Measurements from ENCODE around the gene SERINC2.
"Not testable (repeated sequence)": the region's sequence is repeated elsewhere in the genome, so short reads cannot be mapped to it uniquely, and the experiment has no call there.

SERINC2 gene

GRCh38 chr1:31447210-31447609 lies 34.2 kb downstream of the SERINC2 start:
- FAIRE-seq (no peak), DNase-seq (ENCODE audit: extremely low spot score, insufficient read length, low read depth) (no peak)

- FAIRE-seq (no peak), DNase-seq (ENCODE audit: extremely low spot score, insufficient read length, low read depth) (no peak)
These were observed 40.5 kb downstream of the SERINC2 start for GRCh38 chr1:31453384-31454079.

- FAIRE-seq (no peak), DNase-seq (ENCODE audit: extremely low spot score, insufficient read length, low read depth) (no peak)
These were observed 45.4 kb downstream of the SERINC2 start for GRCh38 chr1:31458287-31458896.

- DNase-seq (ENCODE audit: extremely low spot score, insufficient read length, low read depth) (no peak), FAIRE-seq (no peak)
These were observed 47.0 kb downstream of the SERINC2 start for GRCh38 chr1:31460027-31460426.

- FAIRE-seq (no peak), DNase-seq (ENCODE audit: extremely low spot score, insufficient read length, low read depth) (no peak)
These were observed 54.1 kb downstream of the SERINC2 start for GRCh38 chr1:31467005-31467674.

- FAIRE-seq (peak; percentile 31), DNase-seq (ENCODE audit: extremely low spot score, insufficient read length, low read depth) (no peak)
These were observed 57.8 kb downstream of the SERINC2 start for GRCh38 chr1:31470794-31471315.

GRCh38 chr1:31471452-31472313 lies 58.7 kb downstream of the SERINC2 start:
- DNase-seq (ENCODE audit: extremely low spot score, insufficient read length, low read depth), result not testable (repeated sequence)
- FAIRE-seq, result peak; percentile 67

- peak; percentile 62 for FAIRE-seq
- not testable (repeated sequence) for DNase-seq (ENCODE audit: extremely low spot score, insufficient read length, low read depth)
These were observed 59.3 kb downstream of the SERINC2 start for GRCh38 chr1:31472314-31472651.

- not testable (repeated sequence) for FAIRE-seq; DNase-seq (ENCODE audit: extremely low spot score, insufficient read length, low read depth)
These were observed 59.7 kb downstream of the SERINC2 start for GRCh38 chr1:31472673-31473072.

GRCh38 chr1:31473508-31473907 lies 60.5 kb downstream of the SERINC2 start:
- DNase-seq (ENCODE audit: extremely low spot score, insufficient read length, low read depth); FAIRE-seq: not testable (repeated sequence)

GRCh38 chr1:31474567-31474966 lies 61.6 kb downstream of the SERINC2 start:
- not testable (repeated sequence) for FAIRE-seq; DNase-seq (ENCODE audit: extremely low spot score, insufficient read length, low read depth)

- FAIRE-seq (peak; percentile 93), DNase-seq (ENCODE audit: extremely low spot score, insufficient read length, low read depth) (no peak)
These were observed 64.2 kb downstream of the SERINC2 start for GRCh38 chr1:31476891-31477846.

GRCh38 chr1:31478167-31478566 lies 65.2 kb downstream of the SERINC2 start:
- DNase-seq (ENCODE audit: extremely low spot score, insufficient read length, low read depth) (no peak), FAIRE-seq (no peak)

GRCh38 chr1:31479811-31480210 lies 66.8 kb downstream of the SERINC2 start:
- DNase-seq (ENCODE audit: extremely low spot score, insufficient read length, low read depth), result no peak
- FAIRE-seq, result peak; percentile 12

- not testable (repeated sequence) for FAIRE-seq; DNase-seq (ENCODE audit: extremely low spot score, insufficient read length, low read depth)
These were observed 67.4 kb downstream of the SERINC2 start for GRCh38 chr1:31480426-31480825.

GRCh38 chr1:31482482-31483011 lies 69.5 kb downstream of the SERINC2 start:
- FAIRE-seq (no peak), DNase-seq (ENCODE audit: extremely low spot score, insufficient read length, low read depth) (no peak)

GRCh38 chr1:31483012-31483946 lies 70.3 kb downstream of the SERINC2 start:
- DNase-seq (ENCODE audit: extremely low spot score, insufficient read length, low read depth) (peak; percentile 43), FAIRE-seq (peak; percentile 92)
